Measurements from ENCODE around the gene KLHL25. TPM values are rescaled to one million over a fixed set of nuclear protein-coding genes. Genes with fewer than 3 reads are reported as not detected.

Gene KLHL25
- polyA plus RNA-seq, 2 of the 4 experiments (the other 2 are of a cell fraction) = 3.2 to 6.1 TPM

- no peaks in the 10 kb centered on the region for H3K9me3 ChIP-seq
- ATAC-seq = no peak
- DNase-seq (ENCODE audit: low read depth in 1 of 2, low spot score in 1 of 2) = no peak
- CTCF ChIA-PET = interaction anchor here (0.8 to 2.0 kb wide), 9 partner anchors 9 to 77 kb away, joined by 3 to 7 read pairs (median 3); no protein-coding TSS in a partner anchor
- no peak for FAIRE-seq
- no peaks in the 10 kb centered on the region for H3K4me1 ChIP-seq
- H3K27ac ChIP-seq = no peak overlapping the region
- 89% methylated on average over 18 of the region's 18 CpGs for WGBS (ENCODE audit: missing lambda C conversion rate)
- no peak for TF ChIP-seq EP300 (IDR thresholded peaks at IDR 0.05)
- TF ChIP-seq CEBPB (IDR thresholded peaks at IDR 0.05) = no peak
- no peak for TF ChIP-seq RCOR1 (IDR thresholded peaks at IDR 0.05; ENCODE audit: low read depth, low read length)
- TF ChIP-seq E2F6 (IDR thresholded peaks at IDR 0.05; ENCODE audit: borderline replicate concordance, low read depth) = no peak
- no peak for TF ChIP-seq USF2 (IDR thresholded peaks at IDR 0.05)
- TF ChIP-seq MAX (IDR thresholded peaks at IDR 0.05) = no peak
- TF ChIP-seq FOXS1 (CRISPR knock-in tag; IDR thresholded peaks at IDR 0.05) = no peak
- no peak for TF ChIP-seq JUN (IDR thresholded peaks at IDR 0.05)
- no peak for TF ChIP-seq SREBF2 (IDR thresholded peaks at IDR 0.05)
- no peak for TF ChIP-seq MAFK (IDR thresholded peaks at IDR 0.05; ENCODE audit: partially characterized antibody)
- no peak for TF ChIP-seq MAZ (IDR thresholded peaks at IDR 0.05; ENCODE audit: borderline replicate concordance, low read depth, low read length)
- TF ChIP-seq POLR2AphosphoS2 (conservative IDR thresholded peaks at IDR 0.05; ENCODE audit: low read length) = no peak
- TF ChIP-seq ZFP36 (IDR thresholded peaks at IDR 0.05; ENCODE audit: borderline replicate concordance, partially characterized antibody) = no peak
- TF ChIP-seq CBX8 (IDR thresholded peaks at IDR 0.05) = no peak
- TF ChIP-seq HOXB13 (CRISPR knock-in tag; IDR thresholded peaks at IDR 0.05; ENCODE audit: low read depth) = no peak
- no peak for TF ChIP-seq TFCP2L1 (CRISPR knock-in tag; IDR thresholded peaks at IDR 0.05)
- no peak for TF ChIP-seq HDAC2 (IDR thresholded peaks at IDR 0.05)
- no peak for TF ChIP-seq NFE2L2 (conservative IDR thresholded peaks at IDR 0.05; ENCODE audit: low read length)
- no peak for TF ChIP-seq PBX3 (IDR thresholded peaks at IDR 0.05)
- TF ChIP-seq HOXB5 (CRISPR knock-in tag; IDR thresholded peaks at IDR 0.05) = no peak
- no peak overlapping the region for H3K4me3 ChIP-seq
- no peak overlapping the region for H3K4me2 ChIP-seq
- POLR2A ChIA-PET = interaction anchor here (1.7 kb wide), 1 partner anchor 9 kb away, joined by 4 read pairs; no protein-coding TSS in a partner anchor
Measured at GRCh38 chr15:85777250-85778106, 17.2 kb downstream of the KLHL25 start.

GRCh38 chr15:85773970-85774369 lies 20.8 kb downstream of the KLHL25 start:
- no peaks in the 10 kb centered on the region for H3K4me1 ChIP-seq
- CTCF ChIA-PET = interaction anchor here (0.6 to 1.9 kb wide), 9 partner anchors 8 to 140 kb away, joined by 3 to 7 read pairs (median 3); no protein-coding TSS in a partner anchor
- FAIRE-seq (no peak), DNase-seq (ENCODE audit: low read depth in 1 of 2, low spot score in 1 of 2) (no peak), ATAC-seq (no peak)
- no peaks in the 10 kb centered on the region for H3K9me3 ChIP-seq
- no peak overlapping the region for H3K27ac ChIP-seq
- H3K4me2 ChIP-seq = no peak overlapping the region
- TF ChIP-seq NR3C1 (IDR thresholded peaks at IDR 0.05) (no peak), HOXB5 (CRISPR knock-in tag; IDR thresholded peaks at IDR 0.05) (no peak)
- no peak overlapping the region for H3K4me3 ChIP-seq
- POLR2A ChIA-PET = no interaction called here
- WGBS (ENCODE audit: missing lambda C conversion rate) = 93% methylated on average over 10 of the region's 10 CpGs

- no peaks in the 10 kb centered on the region for H3K4me1 ChIP-seq
- ATAC-seq (no peak), FAIRE-seq (no peak), DNase-seq (ENCODE audit: low read depth in 1 of 2, low spot score in 1 of 2) (no peak)
- no peak overlapping the region for H3K4me3 ChIP-seq
- H3K27ac ChIP-seq = no peak overlapping the region
- POLR2A ChIA-PET = no interaction called here
- no peaks in the 10 kb centered on the region for H3K9me3 ChIP-seq
- WGBS (ENCODE audit: missing lambda C conversion rate) = 86% methylated on average over 12 of the region's 12 CpGs
- no peak for TF ChIP-seq NR3C1 (IDR thresholded peaks at IDR 0.05)
- no peak for TF ChIP-seq RARB (CRISPR knock-in tag; IDR thresholded peaks at IDR 0.05)
- TF ChIP-seq HOXB13 (CRISPR knock-in tag; IDR thresholded peaks at IDR 0.05; ENCODE audit: low read depth) = no peak
- no peak for TF ChIP-seq MAZ (IDR thresholded peaks at IDR 0.05; ENCODE audit: borderline replicate concordance, low read depth, low read length)
- no peak for TF ChIP-seq PBX3 (IDR thresholded peaks at IDR 0.05)
- TF ChIP-seq CEBPB (IDR thresholded peaks at IDR 0.05) = no peak
- no peak for TF ChIP-seq FOSL2 (IDR thresholded peaks at IDR 0.05)
- TF ChIP-seq FOSL2 (CRISPR knock-in tag; IDR thresholded peaks at IDR 0.05) = no peak
- no peak for TF ChIP-seq POLR2AphosphoS2 (conservative IDR thresholded peaks at IDR 0.05; ENCODE audit: low read length)
- no peak for TF ChIP-seq BHLHE40 (IDR thresholded peaks at IDR 0.05; ENCODE audit: low read depth, low read length)
- no peak for TF ChIP-seq EHF (CRISPR knock-in tag; IDR thresholded peaks at IDR 0.05)
- TF ChIP-seq CBX8 (IDR thresholded peaks at IDR 0.05) = no peak
- no peak for TF ChIP-seq SMC3 (IDR thresholded peaks at IDR 0.05)
- no peak for TF ChIP-seq RAD21 (conservative IDR thresholded peaks at IDR 0.05 in 1 of 2, IDR thresholded peaks at IDR 0.05 in 1 of 2)
- TF ChIP-seq CHD2 (IDR thresholded peaks at IDR 0.05; ENCODE audit: low read length, partially characterized antibody) = no peak
- TF ChIP-seq EHMT2 (IDR thresholded peaks at IDR 0.05; ENCODE audit: low read depth) = no peak
- no peak for TF ChIP-seq JUN (IDR thresholded peaks at IDR 0.05)
- no peak for TF ChIP-seq HDAC2 (IDR thresholded peaks at IDR 0.05)
- no peak for TF ChIP-seq PHF8 (IDR thresholded peaks at IDR 0.05; ENCODE audit: borderline replicate concordance, low read depth)
- CTCF ChIA-PET = interaction anchor here (0.6 to 1.9 kb wide), 5 partner anchors 9 to 717 kb away, joined by 3 to 7 read pairs (median 3); no protein-coding TSS in a partner anchor
- no peak overlapping the region for H3K4me2 ChIP-seq
Measured at GRCh38 chr15:85773249-85773648, 21.5 kb downstream of the KLHL25 start.

Data from A549 (cell line).